Memory B cell (primary cell): ENCODE measurements around the gene BCORL1.
A peak's percentile ranks its signal among the peaks of the same experiment; 100 is the strongest.

ENCODE experiments used
- ATAC-seq: fragments of 150-1000 bp; cut with Tn5 transposase; 2 replicates; pipeline ENCODE4 v1.10.0; 2021; ENCODE audit warnings: low read depth, mild to moderate bottlenecking, moderate library complexity
- DNase-seq, 2 donors: peaks; one replicate each; pipeline ENCODE4 v3.0.0; 2022; ENCODE audit warnings: low spot score in 2 of 2
- H3K27ac Mint-ChIP-seq: one replicate; pipeline ENCODE4 v1.8.0; 2022; ENCODE audit warnings: mild to moderate bottlenecking, moderate library complexity, mixed read lengths
- H3K27me3 Mint-ChIP-seq: one replicate; pipeline ENCODE4 v1.8.0; 2022; ENCODE audit warnings: mixed read lengths
- H3K36me3 Mint-ChIP-seq: one replicate; pipeline ENCODE4 v1.8.0; 2022; ENCODE audit warnings: mild to moderate bottlenecking, mixed read lengths
- H3K4me1 Mint-ChIP-seq: one replicate; pipeline ENCODE4 v1.8.0; 2022; ENCODE audit warnings: mixed read lengths
- H3K4me3 Mint-ChIP-seq: one replicate; pipeline ENCODE4 v1.8.0; 2022; ENCODE audit warnings: mild to moderate bottlenecking, moderate library complexity, mixed read lengths
- H3K9me3 Mint-ChIP-seq: one replicate; pipeline ENCODE4 v1.8.0; 2022; ENCODE audit warnings: mixed read lengths

BCORL1 gene

GRCh38 chrX:130009658-130010223, 27.3 kb downstream of the BCORL1 start:
- DNase-seq (no peak), ATAC-seq (no peak)
- Mint-ChIP-seq H3K4me1 (no peaks in the 10 kb centered on the region), H3K27ac (no peak overlapping the region), H3K27me3 (no peaks in the 10 kb centered on the region), H3K4me3 (no peak overlapping the region), H3K9me3 (no peaks in the 10 kb centered on the region), H3K36me3 (peaks cover 13% of the 10 kb centered on the region)

- Mint-ChIP-seq H3K9me3 (no peaks in the 10 kb centered on the region), H3K4me3 (no peak overlapping the region), H3K4me1 (no peaks in the 10 kb centered on the region), H3K36me3 (peaks cover 16% of the 10 kb centered on the region), H3K27ac (no peak overlapping the region), H3K27me3 (no peaks in the 10 kb centered on the region)
- no peak for ATAC-seq
- no peak for DNase-seq
Observed at GRCh38 chrX:130012683-130013082, 30.2 kb downstream of the BCORL1 start.

GRCh38 chrX:130013661-130014060, 31.2 kb downstream of the BCORL1 start:
- Mint-ChIP-seq H3K27ac (no peak overlapping the region), H3K27me3 (no peaks in the 10 kb centered on the region), H3K4me3 (no peak overlapping the region), H3K36me3 (peaks cover 16% of the 10 kb centered on the region), H3K9me3 (no peaks in the 10 kb centered on the region), H3K4me1 (no peaks in the 10 kb centered on the region)
- no peak for ATAC-seq
- DNase-seq, result no peak

DNA sequence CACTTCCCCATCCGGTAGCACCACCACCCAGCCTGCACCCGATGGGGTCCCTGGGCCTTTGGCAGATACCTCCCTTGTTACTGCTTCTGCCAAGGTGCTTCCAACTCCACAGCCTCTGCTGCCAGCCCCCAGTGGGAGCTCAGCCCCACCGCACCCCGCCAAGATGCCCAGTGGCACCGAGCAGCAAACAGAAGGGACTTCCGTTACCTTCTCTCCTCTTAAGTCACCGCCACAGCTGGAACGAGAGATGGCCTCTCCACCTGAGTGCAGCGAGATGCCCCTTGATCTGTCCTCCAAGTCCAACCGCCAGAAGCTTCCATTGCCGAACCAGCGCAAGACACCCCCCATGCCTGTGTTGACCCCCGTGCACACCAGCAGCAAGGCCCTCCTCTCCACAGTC, 31.9 kb downstream of the BCORL1 start:
- DNase-seq, result no peak
- Mint-ChIP-seq H3K36me3 (peaks cover 15% of the 10 kb centered on the region), H3K27me3 (no peaks in the 10 kb centered on the region), H3K4me1 (no peaks in the 10 kb centered on the region), H3K27ac (no peak overlapping the region), H3K4me3 (no peak overlapping the region), H3K9me3 (no peaks in the 10 kb centered on the region)
- no peak for ATAC-seq

DNA sequence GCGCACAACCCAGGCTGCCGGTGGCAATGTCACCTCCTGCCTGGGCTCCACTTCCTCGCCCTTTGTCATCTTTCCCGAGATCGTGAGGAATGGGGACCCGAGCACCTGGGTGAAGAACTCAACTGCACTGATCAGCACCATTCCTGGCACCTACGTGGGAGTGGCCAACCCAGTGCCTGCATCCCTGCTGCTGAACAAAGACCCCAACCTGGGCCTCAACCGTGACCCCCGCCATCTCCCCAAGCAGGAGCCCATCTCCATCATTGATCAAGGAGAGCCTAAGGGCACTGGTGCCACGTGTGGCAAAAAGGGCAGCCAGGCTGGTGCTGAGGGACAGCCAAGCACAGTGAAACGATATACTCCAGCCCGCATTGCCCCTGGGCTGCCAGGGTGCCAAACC, 32.3 kb downstream of the BCORL1 start:
- Mint-ChIP-seq H3K9me3 (no peaks in the 10 kb centered on the region), H3K27ac (no peak overlapping the region), H3K4me3 (no peak overlapping the region), H3K27me3 (no peaks in the 10 kb centered on the region), H3K36me3 (peaks cover 15% of the 10 kb centered on the region), H3K4me1 (no peaks in the 10 kb centered on the region)
- DNase-seq (no peak), ATAC-seq (no peak)

GRCh38 chrX:130015181-130015580, 32.7 kb downstream of the BCORL1 start:
- H3K36me3 Mint-ChIP-seq, result peaks cover 15% of the 10 kb centered on the region
- H3K4me1 Mint-ChIP-seq, result no peaks in the 10 kb centered on the region
- H3K27ac Mint-ChIP-seq, result no peak overlapping the region
- ATAC-seq (no peak), DNase-seq (no peak)
- H3K9me3 Mint-ChIP-seq, result no peaks in the 10 kb centered on the region
- no peak overlapping the region for H3K4me3 Mint-ChIP-seq
- no peaks in the 10 kb centered on the region for H3K27me3 Mint-ChIP-seq

DNA sequence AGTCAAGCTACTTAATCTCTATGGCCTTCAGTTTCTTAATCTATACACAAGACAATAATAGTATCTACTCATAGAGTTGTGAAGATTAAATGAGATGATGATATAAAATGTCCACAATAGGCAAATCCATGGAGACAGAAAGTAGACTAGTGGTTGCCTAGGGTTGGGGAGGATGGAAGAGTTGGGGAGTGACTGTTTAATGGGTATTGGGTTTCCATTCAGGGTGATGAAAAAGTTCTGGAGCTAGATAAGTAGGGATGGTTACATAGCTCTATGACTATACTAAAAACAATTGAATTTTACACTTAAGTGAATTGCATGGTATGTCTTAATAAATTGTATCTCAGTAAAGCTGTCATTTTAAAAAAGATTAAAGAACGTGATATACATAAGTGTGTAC, 35.7 kb downstream of the BCORL1 start:
- Mint-ChIP-seq H3K9me3 (no peaks in the 10 kb centered on the region), H3K4me3 (no peak overlapping the region), H3K27me3 (no peaks in the 10 kb centered on the region), H3K4me1 (no peaks in the 10 kb centered on the region), H3K36me3 (peaks cover 15% of the 10 kb centered on the region), H3K27ac (peak overlapping the region; percentile 58)
- ATAC-seq, result no peak
- DNase-seq, result no peak

DNA sequence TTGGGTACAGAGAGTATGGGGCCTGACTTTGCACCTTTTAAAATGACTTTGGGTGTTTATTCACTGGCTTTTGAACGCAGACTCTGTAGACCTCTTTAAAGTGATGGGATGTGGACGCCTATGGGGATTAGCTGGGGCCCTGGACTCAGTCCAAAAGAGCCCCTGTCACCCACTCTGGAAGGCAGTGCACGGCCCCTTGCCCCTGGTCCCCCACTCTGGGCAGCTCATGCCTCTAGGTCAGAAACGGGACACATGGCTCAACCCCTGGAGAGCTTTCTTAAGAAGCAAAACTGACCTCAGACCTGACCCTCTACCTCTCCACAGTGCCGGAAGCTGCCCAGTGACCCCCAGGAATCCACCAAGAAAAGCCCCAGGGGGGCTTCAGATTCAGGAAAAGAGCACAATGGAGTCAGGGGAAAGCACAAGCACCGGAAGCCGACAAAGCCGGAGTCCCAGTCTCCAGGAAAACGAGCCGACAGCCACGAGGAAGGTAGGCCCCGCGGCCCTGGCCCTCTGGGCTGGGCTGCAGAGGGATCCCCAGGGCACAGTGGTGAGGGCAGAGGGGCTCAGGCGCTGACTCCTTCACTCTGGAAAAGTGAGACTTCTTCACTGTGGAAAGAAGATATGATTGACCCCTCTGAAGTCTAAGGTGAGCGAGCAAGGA, 38.4 kb downstream of the BCORL1 start:
- Mint-ChIP-seq H3K27me3 (no peaks in the 10 kb centered on the region), H3K4me3 (no peak overlapping the region), H3K27ac (no peak overlapping the region), H3K9me3 (no peaks in the 10 kb centered on the region), H3K36me3 (peaks cover 4% of the 10 kb centered on the region), H3K4me1 (peaks cover 11% of the 10 kb centered on the region)
- DNase-seq (no peak), ATAC-seq (no peak)

DNA sequence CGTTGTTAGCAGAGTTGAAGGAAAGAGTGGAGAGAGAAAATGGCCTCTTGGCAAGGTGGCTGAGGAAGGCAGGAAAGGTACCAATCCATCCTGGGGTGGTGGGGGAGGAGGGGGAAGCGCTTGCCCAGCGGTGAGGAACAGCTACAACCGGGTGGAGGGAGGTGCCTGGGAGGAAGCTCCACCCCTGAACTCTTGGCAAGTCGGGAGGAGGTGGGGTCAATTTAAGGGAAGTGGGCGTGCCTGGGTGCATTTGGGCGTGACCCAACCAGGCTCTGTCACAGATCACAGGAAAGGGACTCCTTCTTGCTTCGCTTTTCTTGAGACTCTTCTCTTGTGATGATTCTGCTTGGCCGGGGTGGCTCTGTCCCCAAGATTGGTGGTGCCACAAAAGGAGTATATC, 41.7 kb downstream of the BCORL1 start:
- ATAC-seq (peak; percentile 100), DNase-seq (peak; percentile 64 to 82)
- Mint-ChIP-seq H3K27me3 (no peaks in the 10 kb centered on the region), H3K4me3 (peak overlapping the region; percentile 60), H3K4me1 (peaks cover 11% of the 10 kb centered on the region), H3K9me3 (no peaks in the 10 kb centered on the region), H3K27ac (peak overlapping the region; percentile 88), H3K36me3 (peaks cover 6% of the 10 kb centered on the region)

GRCh38 chrX:130025256-130025655, 42.8 kb downstream of the BCORL1 start:
- Mint-ChIP-seq H3K27ac (peak overlapping the region; percentile 88), H3K27me3 (no peaks in the 10 kb centered on the region), H3K4me3 (no peak overlapping the region), H3K36me3 (peaks cover 9% of the 10 kb centered on the region), H3K4me1 (peaks cover 11% of the 10 kb centered on the region), H3K9me3 (no peaks in the 10 kb centered on the region)
- ATAC-seq, result no peak
- DNase-seq, result no peak

DNA sequence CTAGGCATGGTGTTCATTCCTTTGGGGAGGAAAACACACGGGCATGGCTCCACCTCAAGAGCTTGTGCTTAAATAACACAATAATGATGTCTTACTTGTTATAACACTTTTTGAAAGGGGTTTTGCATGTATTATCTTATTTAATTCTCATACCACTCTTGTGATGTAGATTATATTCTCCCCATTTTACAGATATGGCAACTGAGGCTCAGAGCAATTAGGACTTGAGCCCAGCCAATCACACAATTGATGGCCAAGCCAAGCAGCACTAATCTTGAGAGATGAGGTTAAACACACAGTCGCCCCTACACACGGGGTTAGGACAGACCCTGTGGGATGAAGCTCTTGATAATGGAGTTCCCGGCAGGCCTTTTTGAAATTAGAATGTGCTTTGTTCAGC, 45.1 kb downstream of the BCORL1 start:
- ATAC-seq (no peak), DNase-seq (no peak)
- H3K4me3 Mint-ChIP-seq, result no peak overlapping the region
- H3K4me1 Mint-ChIP-seq, result peaks cover 11% of the 10 kb centered on the region
- H3K27me3 Mint-ChIP-seq, result no peaks in the 10 kb centered on the region
- no peak overlapping the region for H3K27ac Mint-ChIP-seq
- peaks cover 15% of the 10 kb centered on the region for H3K36me3 Mint-ChIP-seq
- H3K9me3 Mint-ChIP-seq, result no peaks in the 10 kb centered on the region

DNA sequence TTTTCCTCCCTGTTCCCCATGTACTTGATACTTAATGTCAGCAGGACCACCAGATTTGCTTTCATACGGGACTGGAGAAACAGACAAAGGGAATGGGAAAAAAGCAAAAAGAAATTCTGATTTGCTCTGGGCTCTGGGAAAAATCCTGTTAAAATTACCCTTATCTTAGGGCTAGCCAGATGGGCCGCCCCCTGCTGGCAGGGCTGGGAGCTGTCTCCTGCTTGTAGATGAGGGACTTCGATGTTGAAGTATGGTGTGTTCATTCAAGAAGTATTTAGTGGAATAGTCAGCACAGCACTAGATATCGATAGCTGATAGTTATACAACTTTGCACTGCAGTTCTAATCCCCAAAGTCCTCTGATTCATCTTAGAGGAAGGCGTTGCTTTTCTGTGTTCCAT, 45.8 kb downstream of the BCORL1 start:
- Mint-ChIP-seq H3K27ac (no peak overlapping the region), H3K9me3 (no peaks in the 10 kb centered on the region), H3K36me3 (peaks cover 15% of the 10 kb centered on the region), H3K4me3 (no peak overlapping the region), H3K4me1 (peaks cover 11% of the 10 kb centered on the region), H3K27me3 (no peaks in the 10 kb centered on the region)
- DNase-seq, result peak; percentile 28 to 45
- no peak for ATAC-seq

GRCh38 chrX:130030826-130031225, 48.4 kb downstream of the BCORL1 start:
- Mint-ChIP-seq H3K9me3 (no peaks in the 10 kb centered on the region), H3K4me3 (no peak overlapping the region), H3K27ac (no peak overlapping the region), H3K4me1 (no peaks in the 10 kb centered on the region), H3K27me3 (no peaks in the 10 kb centered on the region), H3K36me3 (peaks cover 11% of the 10 kb centered on the region)
- no peak for ATAC-seq
- DNase-seq, result no peak

- DNase-seq (no peak), ATAC-seq (no peak)
- Mint-ChIP-seq H3K4me3 (no peak overlapping the region), H3K36me3 (peaks cover 11% of the 10 kb centered on the region), H3K27me3 (no peaks in the 10 kb centered on the region), H3K9me3 (no peaks in the 10 kb centered on the region), H3K4me1 (no peaks in the 10 kb centered on the region), H3K27ac (no peak overlapping the region)
Observed at GRCh38 chrX:130032552-130032951, 50.1 kb downstream of the BCORL1 start.

DNA sequence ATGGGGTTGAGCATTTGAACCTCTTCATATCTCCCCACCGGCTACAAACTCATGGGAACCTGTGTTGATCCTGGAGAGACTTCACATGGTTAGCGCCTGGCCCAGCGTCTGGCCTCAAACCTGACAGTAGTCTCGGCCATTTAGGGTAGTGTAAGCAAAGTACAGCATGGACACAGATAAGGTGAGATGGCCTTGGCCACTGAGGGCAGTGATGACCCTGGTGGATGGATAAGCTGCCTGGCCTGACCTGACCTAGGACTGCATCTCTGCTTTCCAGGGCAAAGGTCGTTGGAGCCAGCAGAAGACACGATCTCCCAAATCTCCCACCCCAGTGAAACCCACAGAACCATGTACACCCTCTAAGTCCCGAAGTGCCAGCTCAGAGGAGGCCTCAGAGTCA, 51.7 kb downstream of the BCORL1 start:
- H3K27me3 Mint-ChIP-seq, result no peaks in the 10 kb centered on the region
- H3K4me1 Mint-ChIP-seq, result no peaks in the 10 kb centered on the region
- H3K27ac Mint-ChIP-seq, result no peak overlapping the region
- ATAC-seq, result no peak
- no peak overlapping the region for H3K4me3 Mint-ChIP-seq
- H3K36me3 Mint-ChIP-seq, result peaks cover 9% of the 10 kb centered on the region
- no peaks in the 10 kb centered on the region for H3K9me3 Mint-ChIP-seq
- DNase-seq, result no peak
